Fibroblast of lung (primary cell): Measurements from ENCODE around the gene CDK2AP2. TPM values are rescaled to one million over a fixed set of nuclear protein-coding genes. Genes with fewer than 3 reads are reported as not detected.

ENCODE experiments used
- DNase-seq, 2 donors: peaks; one replicate each; pipeline versions ENCODE4 v3.0.0 to v3.0.0-alpha.2; 2010; ENCODE audit warnings: low read depth in 2 of 2
- H2AFZ ChIP-seq: 2 replicates; pipeline ENCODE4 v1.5.1; 2012; ENCODE audit warnings: low read length, control low read depth, inconsistent platforms
- H3K27ac ChIP-seq: 2 replicates; pipeline ENCODE4 v1.5.1; 2011; ENCODE audit warnings: low read length, control low read depth; ENCODE audit not compliant: insufficient read depth
- H3K27me3 ChIP-seq: 2 replicates; pipeline ENCODE4 v1.5.1; 2011; ENCODE audit warnings: mild to moderate bottlenecking, low read length; ENCODE audit not compliant: control insufficient read depth, insufficient read depth
- H3K36me3 ChIP-seq: 2 replicates; pipeline ENCODE4 v1.5.1; 2011; ENCODE audit warnings: low read length; ENCODE audit not compliant: control insufficient read depth, insufficient read depth
- H3K4me1 ChIP-seq: 2 replicates; pipeline ENCODE4 v1.5.1; 2011; ENCODE audit warnings: low read length; ENCODE audit not compliant: control insufficient read depth, insufficient read depth; ENCODE audit errors: extremely low read depth
- H3K4me2 ChIP-seq: 2 replicates; pipeline ENCODE4 v1.5.1; 2011; ENCODE audit warnings: low read length, control low read depth; ENCODE audit not compliant: insufficient read depth; ENCODE audit errors: extremely low read depth
- H3K4me3 ChIP-seq, 4 experiments: fragments of 200-600 bp in 1 of 4; sonication (generic) in 1 of 4; replicated peaks in 1 of 4; 2 replicates each; pipeline ENCODE4 v1.5.1; 2011 to 2016; ENCODE audit warnings: low read length in 4 of 4, low read depth in 3 of 4, mild to moderate bottlenecking in 3 of 4, control low read depth in 2 of 4, inconsistent platforms in 1 of 4, mixed read lengths in 1 of 4; ENCODE audit not compliant: insufficient read depth in 1 of 4; ENCODE audit errors: control extremely low read depth in 1 of 4
- H3K79me2 ChIP-seq: 2 replicates; pipeline ENCODE4 v1.5.1; 2012; ENCODE audit warnings: mild to moderate bottlenecking, low read length, inconsistent platforms; ENCODE audit not compliant: control insufficient read depth, insufficient read depth
- H3K9ac ChIP-seq: 2 replicates; pipeline ENCODE4 v1.5.1; 2011; ENCODE audit warnings: mild to moderate bottlenecking, low read length, control low read depth; ENCODE audit not compliant: insufficient read depth
- H3K9me3 ChIP-seq: 2 replicates; pipeline ENCODE4 v1.5.1; 2012; ENCODE audit warnings: low read depth, low read length; ENCODE audit not compliant: control insufficient read depth, insufficient read depth
- H4K20me1 ChIP-seq: 2 replicates; pipeline ENCODE4 v1.5.1; 2011; ENCODE audit warnings: low read length; ENCODE audit not compliant: control insufficient read depth, insufficient read depth; ENCODE audit errors: extremely low read depth
- EZH2 ChIP-seq: IDR thresholded peaks from 2 replicates; pipeline ENCODE4 v1.5.1; 2012; ENCODE audit warnings: low read length, control low read depth, mild to moderate bottlenecking; ENCODE audit errors: missing control alignments
- polyA plus RNA-seq, 2 donors: library from polyadenylated mRNA; depleted of rRNA in 1 of 2; stranded (reverse) in 1 of 2; unstranded in 1 of 2; fragments of >200 nt; gene quantifications; 2 replicates each; pipeline ENCODE4 v1.2.1, GENCODE V29; 2011 to 2012; ENCODE audit warnings: missing spikeins in 1 of 2
- total RNA-seq: library from RNA; depleted of rRNA; stranded (reverse); fragments of >200 nt; gene quantifications from 2 replicates; pipeline ENCODE4 v1.2.1, GENCODE V29; 2014
- TF ChIP-seq, protein P1 (sequence below), 2 donors: IDR thresholded peaks in 1 of 2; conservative IDR thresholded peaks in 1 of 2; 1 replicate in 1 of 2; 2 replicates in 1 of 2; pipeline ENCODE4 v1.5.1; 2011 to 2012; ENCODE audit warnings: low read length in 2 of 2, control low read depth in 1 of 2, inconsistent platforms in 1 of 2, low read depth in 1 of 2, mild to moderate bottlenecking in 1 of 2

Gene CDK2AP2
- total and polyA plus RNA-seq, 2 donors (not counting 1 experiment from before 2014, with no cell fraction given): 7.8 to 19.0 TPM

DNA sequence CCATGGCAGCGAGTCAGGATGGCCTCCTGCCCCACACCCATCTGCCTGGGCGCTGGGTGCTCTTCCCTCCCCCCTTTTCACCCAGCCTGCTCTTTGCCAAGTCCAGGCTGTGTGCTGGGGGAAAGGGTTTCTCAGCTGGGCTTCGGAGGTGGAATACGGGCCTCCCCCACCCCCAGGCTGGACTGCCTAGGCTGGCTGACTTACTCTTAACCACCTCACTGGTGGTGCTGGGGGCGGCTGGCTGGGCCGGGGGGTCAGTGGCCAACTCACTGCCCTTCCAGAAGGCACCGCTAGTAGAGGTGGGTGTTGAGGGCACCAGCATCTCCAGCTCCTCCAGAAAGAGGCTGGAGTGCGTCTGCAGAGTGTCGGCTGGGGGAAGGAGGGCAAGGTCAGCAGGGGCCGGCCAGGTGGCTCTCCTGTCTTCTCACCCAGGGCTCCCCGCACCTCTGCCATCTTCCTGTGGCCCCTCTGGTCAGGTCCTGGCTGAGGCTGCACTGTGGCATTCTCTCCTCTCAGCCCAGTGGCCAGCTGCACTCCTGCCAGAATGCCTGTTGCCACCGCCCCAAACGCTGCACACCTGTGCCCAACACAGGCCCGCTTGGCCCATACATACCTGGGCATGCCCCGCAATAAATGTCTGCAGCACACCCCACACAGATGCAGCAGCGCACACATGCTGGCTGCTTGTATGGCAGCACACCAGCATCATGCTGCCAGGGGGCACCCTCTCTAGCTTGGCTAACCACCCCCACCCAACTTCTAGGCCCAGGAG is 12.5 kb downstream of the CDK2AP2 start:
- no peaks in the 10 kb centered on the region for H3K4me1 ChIP-seq
- no peaks in the 10 kb centered on the region for H3K79me2 ChIP-seq
- no peak for DNase-seq
- peaks cover 9% of the 10 kb centered on the region for H3K36me3 ChIP-seq
- no peak overlapping the region for H2AFZ ChIP-seq
- H3K27ac ChIP-seq: no peak overlapping the region
- no peaks in the 10 kb centered on the region for H4K20me1 ChIP-seq
- H3K27me3 ChIP-seq: no peaks in the 10 kb centered on the region
- H3K9me3 ChIP-seq: no peaks in the 10 kb centered on the region
- no peak overlapping the region for H3K4me2 ChIP-seq
- H3K9ac ChIP-seq: no peak overlapping the region
- TF ChIP-seq, protein P1, sequence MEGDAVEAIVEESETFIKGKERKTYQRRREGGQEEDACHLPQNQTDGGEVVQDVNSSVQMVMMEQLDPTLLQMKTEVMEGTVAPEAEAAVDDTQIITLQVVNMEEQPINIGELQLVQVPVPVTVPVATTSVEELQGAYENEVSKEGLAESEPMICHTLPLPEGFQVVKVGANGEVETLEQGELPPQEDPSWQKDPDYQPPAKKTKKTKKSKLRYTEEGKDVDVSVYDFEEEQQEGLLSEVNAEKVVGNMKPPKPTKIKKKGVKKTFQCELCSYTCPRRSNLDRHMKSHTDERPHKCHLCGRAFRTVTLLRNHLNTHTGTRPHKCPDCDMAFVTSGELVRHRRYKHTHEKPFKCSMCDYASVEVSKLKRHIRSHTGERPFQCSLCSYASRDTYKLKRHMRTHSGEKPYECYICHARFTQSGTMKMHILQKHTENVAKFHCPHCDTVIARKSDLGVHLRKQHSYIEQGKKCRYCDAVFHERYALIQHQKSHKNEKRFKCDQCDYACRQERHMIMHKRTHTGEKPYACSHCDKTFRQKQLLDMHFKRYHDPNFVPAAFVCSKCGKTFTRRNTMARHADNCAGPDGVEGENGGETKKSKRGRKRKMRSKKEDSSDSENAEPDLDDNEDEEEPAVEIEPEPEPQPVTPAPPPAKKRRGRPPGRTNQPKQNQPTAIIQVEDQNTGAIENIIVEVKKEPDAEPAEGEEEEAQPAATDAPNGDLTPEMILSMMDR (conservative IDR thresholded peaks at IDR 0.05 in 1 of 2, IDR thresholded peaks at IDR 0.05 in 1 of 2; ENCODE audit: low read depth in 1 of 2, low read length in 2 of 2): no peak
- no peak for TF ChIP-seq EZH2
- no peak overlapping the region for H3K4me3 ChIP-seq

DNA sequence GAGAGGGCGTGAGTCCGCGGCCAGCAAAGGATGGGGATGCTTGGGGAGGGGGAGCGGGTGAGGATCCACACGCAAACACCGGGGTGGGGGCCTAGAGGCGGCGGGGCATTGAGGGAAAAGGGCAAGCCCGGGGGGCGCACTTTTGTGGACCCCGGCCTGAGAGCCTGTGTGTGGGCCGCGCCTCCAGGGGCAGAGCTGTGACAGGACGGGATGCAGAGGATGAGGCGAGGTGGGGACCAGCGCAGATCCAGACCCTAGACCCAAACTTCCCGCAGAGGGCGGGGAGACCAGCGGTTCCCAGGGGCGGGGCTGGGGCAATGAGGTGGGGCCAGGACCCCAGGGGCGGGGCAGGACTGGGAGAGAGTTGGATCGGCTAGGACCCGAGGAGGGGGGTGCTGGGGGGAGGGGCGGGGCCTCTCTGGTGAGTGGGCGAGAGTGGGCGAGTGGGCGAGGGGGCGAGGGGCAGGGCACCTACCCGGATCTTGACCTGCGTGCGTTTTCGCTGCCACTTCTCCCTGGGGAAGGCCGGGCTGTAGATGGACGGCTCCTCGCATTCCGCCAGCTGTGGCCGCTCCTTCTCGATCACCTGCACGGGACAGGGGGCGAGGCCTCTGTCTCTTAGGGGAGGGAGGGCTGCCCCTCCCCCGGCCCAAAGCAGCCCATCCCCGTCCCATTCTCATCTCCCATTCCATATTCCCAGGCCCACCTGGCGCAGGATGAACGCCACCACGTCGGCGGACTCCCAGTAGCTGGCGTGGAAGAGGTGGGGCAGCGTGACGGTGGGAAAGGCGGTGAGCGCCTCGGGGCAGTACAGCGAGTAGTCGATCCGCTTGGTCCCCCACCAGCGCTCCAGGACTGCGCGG is 13.4 kb downstream of the CDK2AP2 start:
- H3K4me1 ChIP-seq: no peaks in the 10 kb centered on the region
- no peaks in the 10 kb centered on the region for H3K79me2 ChIP-seq
- H3K9ac ChIP-seq: no peak overlapping the region
- no peaks in the 10 kb centered on the region for H3K9me3 ChIP-seq
- TF ChIP-seq EZH2: no peak
- TF ChIP-seq, protein P1 (conservative IDR thresholded peaks at IDR 0.05 in 1 of 2, IDR thresholded peaks at IDR 0.05 in 1 of 2; ENCODE audit: low read depth in 1 of 2, low read length in 2 of 2): no peak
- H3K27me3 ChIP-seq: no peaks in the 10 kb centered on the region
- no peak overlapping the region for H3K4me2 ChIP-seq
- peaks cover 9% of the 10 kb centered on the region for H3K36me3 ChIP-seq
- no peak overlapping the region for H3K4me3 ChIP-seq
- no peak overlapping the region for H3K27ac ChIP-seq
- no peaks in the 10 kb centered on the region for H4K20me1 ChIP-seq
- H2AFZ ChIP-seq: no peak overlapping the region
- DNase-seq: no peak

DNA sequence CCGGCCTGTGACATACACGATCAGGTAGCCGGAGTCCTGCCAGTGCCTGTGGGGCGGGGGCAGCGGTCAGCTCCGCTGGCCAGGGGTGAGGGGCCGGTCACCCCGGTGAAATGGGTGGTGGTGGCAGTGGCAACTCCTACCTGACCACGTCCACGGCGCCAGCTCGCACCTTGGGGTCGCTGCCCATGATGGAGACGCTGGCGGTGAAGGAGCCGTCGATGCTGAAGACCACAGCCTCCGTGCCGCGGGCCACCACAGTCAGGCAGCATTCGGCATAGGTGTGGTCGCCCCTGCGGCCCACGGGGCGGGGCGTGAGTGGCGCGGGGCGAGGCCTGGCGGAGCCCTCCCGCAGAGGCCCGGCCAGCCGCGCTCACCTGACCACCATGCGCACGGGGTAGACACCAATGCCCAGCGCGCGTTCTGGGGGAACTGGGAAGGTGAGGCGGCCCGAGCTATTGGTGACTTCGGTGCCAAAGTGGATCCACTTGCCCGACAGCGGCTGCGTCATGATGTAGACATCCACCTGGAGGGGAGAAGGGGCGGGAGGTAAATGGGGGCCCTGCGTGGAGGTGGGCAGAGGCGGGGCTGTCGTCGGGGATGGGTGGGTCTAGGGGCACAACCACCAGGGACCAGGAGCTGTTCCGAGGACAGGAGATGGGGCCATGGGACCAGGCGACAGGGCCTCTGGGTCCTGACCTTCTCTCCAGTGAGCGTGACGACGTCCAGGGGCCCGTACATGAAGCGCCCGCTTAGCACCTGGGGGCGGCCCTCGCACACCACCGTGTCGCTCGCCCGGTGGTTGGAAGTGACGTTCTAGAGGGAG is 14.2 kb downstream of the CDK2AP2 start:
- Histone ChIP-seq H4K20me1 (no peaks in the 10 kb centered on the region), H3K4me2 (no peak overlapping the region), H3K27me3 (no peaks in the 10 kb centered on the region), H3K9me3 (no peaks in the 10 kb centered on the region), H2AFZ (no peak overlapping the region), H3K79me2 (no peaks in the 10 kb centered on the region), H3K9ac (no peak overlapping the region), H3K36me3 (peaks cover 9% of the 10 kb centered on the region), H3K4me3 (no peak overlapping the region), H3K27ac (no peak overlapping the region), H3K4me1 (no peaks in the 10 kb centered on the region)
- no peak for TF ChIP-seq EZH2
- TF ChIP-seq, protein P1 (conservative IDR thresholded peaks at IDR 0.05 in 1 of 2, IDR thresholded peaks at IDR 0.05 in 1 of 2; ENCODE audit: low read depth in 1 of 2, low read length in 2 of 2): no peak
- no peak for DNase-seq
